Transverse colon (tissue), 3 donors: Measurements from ENCODE around the gene CRKL.
A peak's percentile ranks its signal among the peaks of the same experiment; 100 is the strongest.

Experiments used
- POLR2A ChIP-seq: fragments of 450-650 bp; IDR thresholded peaks from one replicate; pipeline ENCODE4 v1.6.1; 2016; ENCODE audit warnings: antibody characterized with exemption, mild to moderate bottlenecking, moderate library complexity
- TF ChIP-seq, protein P1 (sequence below), 5 experiments: fragments of 200-600 bp in 3 of 5; fragments of 450-650 bp in 2 of 5; sonication (generic) in 3 of 5; IDR thresholded peaks; 1 replicate in 2 of 5; 2 replicates in 3 of 5; pipeline ENCODE4 v1.5.1; 2016 to 2017; ENCODE audit warnings: antibody characterized with exemption in 5 of 5, inconsistent platforms in 3 of 5, mild to moderate bottlenecking in 2 of 5, moderate library complexity in 1 of 5

DNA sequence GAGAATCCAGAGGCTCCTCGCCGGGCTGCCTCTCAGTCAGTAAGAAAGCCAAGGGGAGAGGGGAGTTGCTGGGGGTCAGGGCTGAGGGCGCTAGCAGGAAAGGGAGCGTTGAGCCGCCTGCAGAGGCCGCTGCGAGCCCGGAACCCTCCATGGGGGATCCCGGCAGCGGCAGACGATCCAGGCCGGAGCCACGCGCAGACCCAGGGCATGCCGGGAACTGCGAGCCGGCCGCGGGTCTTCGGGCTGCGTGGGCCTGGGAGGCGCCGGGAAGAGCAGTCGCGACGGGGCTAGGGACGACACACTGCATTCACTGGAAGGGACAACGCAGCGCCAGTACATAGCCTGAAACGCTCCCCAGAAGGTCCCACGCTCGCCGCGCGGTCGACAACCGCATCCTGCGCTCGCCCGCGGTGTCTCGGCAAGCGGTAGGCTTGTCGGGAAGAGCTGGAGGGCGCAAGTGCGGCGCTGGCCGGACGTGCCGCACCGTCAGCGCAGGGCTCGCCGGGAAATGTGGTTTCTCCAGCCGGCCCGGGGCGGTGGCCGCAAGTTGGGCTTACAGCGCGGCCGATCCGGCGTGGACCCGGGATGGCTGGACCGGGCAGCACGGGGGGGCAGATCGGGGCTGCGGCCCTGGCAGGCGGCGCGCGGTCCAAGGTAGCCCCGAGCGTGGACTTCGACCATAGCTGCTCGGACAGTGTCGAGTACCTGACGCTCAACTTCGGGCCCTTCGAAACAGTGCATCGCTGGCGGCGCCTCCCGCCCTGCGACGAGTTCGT, 64.8 kb downstream of the CRKL start, which contains the start of gene LZTR1:
- TF ChIP-seq, protein P1, sequence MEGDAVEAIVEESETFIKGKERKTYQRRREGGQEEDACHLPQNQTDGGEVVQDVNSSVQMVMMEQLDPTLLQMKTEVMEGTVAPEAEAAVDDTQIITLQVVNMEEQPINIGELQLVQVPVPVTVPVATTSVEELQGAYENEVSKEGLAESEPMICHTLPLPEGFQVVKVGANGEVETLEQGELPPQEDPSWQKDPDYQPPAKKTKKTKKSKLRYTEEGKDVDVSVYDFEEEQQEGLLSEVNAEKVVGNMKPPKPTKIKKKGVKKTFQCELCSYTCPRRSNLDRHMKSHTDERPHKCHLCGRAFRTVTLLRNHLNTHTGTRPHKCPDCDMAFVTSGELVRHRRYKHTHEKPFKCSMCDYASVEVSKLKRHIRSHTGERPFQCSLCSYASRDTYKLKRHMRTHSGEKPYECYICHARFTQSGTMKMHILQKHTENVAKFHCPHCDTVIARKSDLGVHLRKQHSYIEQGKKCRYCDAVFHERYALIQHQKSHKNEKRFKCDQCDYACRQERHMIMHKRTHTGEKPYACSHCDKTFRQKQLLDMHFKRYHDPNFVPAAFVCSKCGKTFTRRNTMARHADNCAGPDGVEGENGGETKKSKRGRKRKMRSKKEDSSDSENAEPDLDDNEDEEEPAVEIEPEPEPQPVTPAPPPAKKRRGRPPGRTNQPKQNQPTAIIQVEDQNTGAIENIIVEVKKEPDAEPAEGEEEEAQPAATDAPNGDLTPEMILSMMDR (IDR thresholded peaks at IDR 0.05) = peak; percentile 37 to 51 (median 44)
- TF ChIP-seq POLR2A = peak; percentile 90
